ENCODE results near the gene SBK2. TPM values are rescaled to one million over a fixed set of nuclear protein-coding genes. Genes with fewer than 3 reads are reported as not detected.

The SBK2 gene
- total and polyA plus RNA-seq, 7 donors, result 0.14 to 13.4 (median 1.1) TPM

DNA sequence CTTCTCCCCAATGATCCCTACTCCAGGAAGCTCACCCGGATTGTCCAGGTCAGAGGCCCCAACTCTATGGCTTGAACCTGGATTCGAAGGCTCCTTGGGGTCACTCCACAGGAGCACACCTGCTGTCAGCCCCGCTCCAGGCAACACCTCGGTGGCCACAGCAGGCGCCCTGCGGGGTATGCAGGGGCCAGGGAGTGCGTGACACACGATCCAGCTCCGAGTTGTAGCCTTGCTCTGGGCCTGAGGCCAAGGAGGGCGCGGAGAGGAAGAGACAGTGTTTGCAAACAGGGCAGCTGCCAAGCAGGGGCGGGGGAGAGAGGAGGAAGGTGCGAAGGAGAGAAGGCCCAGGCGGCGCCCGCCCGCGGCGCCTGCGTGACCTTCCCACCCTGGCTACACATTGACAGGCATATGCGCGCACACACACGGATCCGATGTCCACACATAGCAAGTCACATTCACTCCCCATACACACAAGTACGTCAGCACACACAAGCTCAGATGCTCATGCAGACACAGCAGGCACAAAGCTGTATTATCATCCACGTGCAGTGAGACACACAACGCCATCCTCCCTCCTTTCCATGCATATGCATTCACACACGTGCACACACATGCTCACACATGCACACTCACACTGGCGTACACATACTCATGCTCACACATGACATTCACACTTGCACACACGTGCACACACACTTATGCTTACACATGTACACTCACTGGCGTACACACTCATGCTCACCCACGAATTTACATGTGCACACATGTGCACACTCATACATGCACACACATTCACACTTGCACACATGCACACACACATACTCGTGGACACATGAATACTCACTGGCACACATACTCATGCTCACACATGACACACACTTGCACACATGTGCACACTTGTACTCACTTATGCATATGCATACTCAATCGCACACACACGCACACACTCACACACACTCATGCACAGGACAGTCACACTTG, 10.4 kb downstream of the SBK2 start:
- Histone ChIP-seq H3K9me3 (no peaks in the 10 kb centered on the region), H3K4me1 (peaks cover 14% of the 10 kb centered on the region), H3K36me3 (ENCODE audit: insufficient read depth in 1 of 2, low read depth in 1 of 2) (no peaks in the 10 kb centered on the region), H3K27me3 (ENCODE audit: insufficient read depth in 3 of 3, low read length in 2 of 3) (no peaks in the 10 kb centered on the region), H3K27ac (peak overlapping the region; percentile 68), H3K4me3 (no peak overlapping the region)
- WGBS, 3 donors, result 20 to 27% (median 21%) methylated on average over 32 to 35 of the region's 35 CpGs
- DNase-seq, result peak; percentile 78 to 93
- TF ChIP-seq, protein P1, sequence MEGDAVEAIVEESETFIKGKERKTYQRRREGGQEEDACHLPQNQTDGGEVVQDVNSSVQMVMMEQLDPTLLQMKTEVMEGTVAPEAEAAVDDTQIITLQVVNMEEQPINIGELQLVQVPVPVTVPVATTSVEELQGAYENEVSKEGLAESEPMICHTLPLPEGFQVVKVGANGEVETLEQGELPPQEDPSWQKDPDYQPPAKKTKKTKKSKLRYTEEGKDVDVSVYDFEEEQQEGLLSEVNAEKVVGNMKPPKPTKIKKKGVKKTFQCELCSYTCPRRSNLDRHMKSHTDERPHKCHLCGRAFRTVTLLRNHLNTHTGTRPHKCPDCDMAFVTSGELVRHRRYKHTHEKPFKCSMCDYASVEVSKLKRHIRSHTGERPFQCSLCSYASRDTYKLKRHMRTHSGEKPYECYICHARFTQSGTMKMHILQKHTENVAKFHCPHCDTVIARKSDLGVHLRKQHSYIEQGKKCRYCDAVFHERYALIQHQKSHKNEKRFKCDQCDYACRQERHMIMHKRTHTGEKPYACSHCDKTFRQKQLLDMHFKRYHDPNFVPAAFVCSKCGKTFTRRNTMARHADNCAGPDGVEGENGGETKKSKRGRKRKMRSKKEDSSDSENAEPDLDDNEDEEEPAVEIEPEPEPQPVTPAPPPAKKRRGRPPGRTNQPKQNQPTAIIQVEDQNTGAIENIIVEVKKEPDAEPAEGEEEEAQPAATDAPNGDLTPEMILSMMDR (IDR thresholded peaks at IDR 0.05), result no peak
- intact Hi-C loops (cut with DNase I), result loop anchor here in 1 of 2 donors (2.0 kb wide), 1 partner anchor 16 kb away; no protein-coding TSS in a partner anchor
- ATAC-seq, result peak; percentile 74 to 81 (median 78)

DNA sequence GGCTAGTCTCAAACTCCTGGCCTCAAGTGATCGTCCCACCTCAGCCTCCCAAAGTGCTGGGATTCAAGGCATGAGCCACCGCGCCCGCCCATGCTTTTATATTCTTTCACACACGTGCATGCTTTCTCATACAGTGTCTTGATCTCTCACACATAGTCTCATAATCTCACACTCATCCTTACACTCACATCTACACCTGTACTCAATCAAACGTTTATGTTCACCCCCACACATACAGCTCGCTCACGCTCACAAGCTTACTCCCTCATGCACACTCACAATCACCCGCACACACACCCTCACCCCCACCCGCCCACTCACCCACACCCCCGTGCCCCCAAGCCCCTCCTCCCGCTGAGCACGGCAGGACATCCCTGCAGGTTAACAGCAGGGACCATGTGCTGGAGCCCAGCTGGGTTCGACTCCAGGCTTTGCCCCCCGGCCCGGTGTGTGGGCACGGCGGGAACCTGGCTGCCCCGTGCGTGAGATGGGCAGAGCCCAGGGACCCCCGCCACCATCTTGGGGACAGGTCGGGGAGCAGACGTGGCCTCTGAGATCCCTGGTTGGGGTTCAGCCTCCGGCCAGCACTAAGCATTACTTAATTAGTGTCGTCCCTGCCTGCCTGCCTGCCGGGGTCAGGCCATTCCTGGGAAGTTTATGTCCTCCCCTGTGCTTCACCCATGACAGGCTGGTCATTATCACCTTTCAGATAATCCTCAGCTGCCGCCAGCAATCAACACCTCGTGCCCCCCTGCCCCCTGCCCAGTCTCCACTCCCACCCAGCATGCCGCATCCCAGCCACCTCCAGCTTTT, 11.4 kb downstream of the SBK2 start:
- no peaks in the 10 kb centered on the region for H3K9me3 ChIP-seq
- peak overlapping the region; percentile 22 for H3K4me3 ChIP-seq
- no peaks in the 10 kb centered on the region for H3K36me3 ChIP-seq (ENCODE audit: insufficient read depth in 1 of 2, low read depth in 1 of 2)
- intact Hi-C loops (cut with DNase I), result loop anchor here in 1 of 2 donors (2.0 kb wide), 1 partner anchor 17 kb away; no protein-coding TSS in a partner anchor
- TF ChIP-seq, protein P1 (IDR thresholded peaks at IDR 0.05), result no peak
- peak overlapping the region; percentile 68 for H3K27ac ChIP-seq
- H3K27me3 ChIP-seq (ENCODE audit: insufficient read depth in 3 of 3, low read length in 2 of 3), result no peaks in the 10 kb centered on the region
- ATAC-seq, result peak in 1 of 4 donors; percentile 4
- 37 to 43% (median 42%) methylated on average over 29 of the region's 29 CpGs for WGBS, 3 donors
- no peak for DNase-seq
- peaks cover 22% of the 10 kb centered on the region for H3K4me1 ChIP-seq

DNA sequence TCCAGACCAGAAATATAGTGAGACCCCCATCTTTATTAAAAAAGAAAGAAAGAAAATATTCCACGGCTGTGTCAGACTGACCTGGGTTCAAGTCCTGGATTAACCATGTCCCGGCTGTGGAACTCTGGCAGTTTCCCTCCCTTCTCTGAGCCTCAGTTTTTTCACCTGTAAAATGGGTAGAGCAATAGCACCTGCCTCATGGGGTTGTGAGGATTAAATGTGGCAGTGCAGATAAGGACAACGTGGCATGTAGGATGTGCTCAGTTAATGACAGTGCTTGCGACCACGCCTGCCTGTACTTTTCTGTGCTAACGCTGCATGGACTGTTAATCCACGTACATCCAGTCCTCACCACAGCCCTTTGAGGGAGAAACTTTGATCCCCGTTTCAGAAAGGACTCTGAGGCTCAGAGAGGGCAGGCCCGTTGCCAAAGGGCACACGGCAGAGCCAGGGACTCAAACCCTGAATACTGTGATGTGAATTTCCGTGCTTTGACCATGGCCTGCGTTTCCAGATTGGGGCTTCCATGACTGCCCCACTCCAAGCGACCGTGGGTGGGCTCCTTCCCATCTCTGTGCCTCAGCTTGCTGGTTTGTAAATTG, 16.1 kb downstream of the SBK2 start:
- ATAC-seq, result peak in 3 of 4 donors; percentile 4 to 40 (median 32)
- peak in 1 of 2 donors; percentile 73 for DNase-seq
- no peaks in the 10 kb centered on the region for H3K27me3 ChIP-seq (ENCODE audit: insufficient read depth in 3 of 3, low read length in 2 of 3)
- TF ChIP-seq, protein P1 (IDR thresholded peaks at IDR 0.05), result no peak
- H3K36me3 ChIP-seq (ENCODE audit: insufficient read depth in 1 of 2, low read depth in 1 of 2), result no peaks in the 10 kb centered on the region
- 38 to 65% (median 39%) methylated on average over 14 of the region's 14 CpGs for WGBS, 3 donors
- H3K4me3 ChIP-seq, result no peak overlapping the region
- no peaks in the 10 kb centered on the region for H3K9me3 ChIP-seq
- intact Hi-C loops (cut with DNase I), result no loop called here
- H3K27ac ChIP-seq, result peak overlapping the region; percentile 91
- peaks cover 17% of the 10 kb centered on the region for H3K4me1 ChIP-seq

DNA sequence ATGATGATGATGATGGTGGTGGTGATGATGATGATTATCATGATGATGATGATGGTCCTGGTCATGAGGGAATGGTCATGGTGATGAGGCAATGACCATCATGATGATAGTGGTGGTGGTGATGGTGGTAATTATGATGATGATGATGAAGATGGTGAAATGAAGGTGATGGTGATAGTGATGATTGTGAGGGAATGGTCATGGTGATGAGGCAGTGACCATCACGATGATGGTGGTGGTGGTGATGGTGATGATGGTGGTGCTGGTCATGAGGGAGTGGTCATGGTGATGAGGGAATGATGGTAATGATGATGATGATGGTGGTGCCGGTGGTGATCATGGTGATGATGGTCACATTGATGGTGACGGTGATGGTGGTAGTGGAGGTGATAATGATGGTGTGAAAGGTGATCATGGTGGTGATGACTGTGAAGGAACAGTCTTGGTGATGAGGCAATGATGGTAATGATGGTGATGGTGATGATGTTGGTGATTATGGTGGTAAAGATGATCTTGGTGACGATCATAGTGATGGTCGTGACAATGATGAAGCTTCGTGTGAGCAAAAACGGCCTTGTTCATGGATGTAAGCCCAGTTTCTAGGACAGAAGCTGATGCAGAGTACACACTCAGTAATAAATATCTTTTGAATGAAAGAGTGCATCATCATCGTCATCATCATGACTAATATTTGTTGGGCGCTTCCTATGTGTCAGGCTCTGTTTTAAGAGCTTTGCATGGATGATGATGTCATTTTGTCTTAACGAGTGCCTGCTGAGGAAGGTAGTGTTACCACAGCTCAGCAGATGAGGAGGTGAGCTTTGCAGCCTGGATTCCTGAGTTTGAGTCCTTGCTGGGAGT, 17.3 kb downstream of the SBK2 start:
- no peaks in the 10 kb centered on the region for H3K36me3 ChIP-seq (ENCODE audit: insufficient read depth in 1 of 2, low read depth in 1 of 2)
- intact Hi-C loops (cut with DNase I), result loop anchor here in 1 of 2 donors (5.0 kb wide), 1 partner anchor 113 kb away; no protein-coding TSS in a partner anchor
- WGBS, 3 donors, result 59 to 79% (median 63%) methylated on average over 10 of the region's 10 CpGs
- peak; percentile 70 to 78 (median 74) for ATAC-seq
- peaks cover 15% of the 10 kb centered on the region for H3K4me1 ChIP-seq
- H3K27ac ChIP-seq, result peak overlapping the region; percentile 91
- TF ChIP-seq, protein P1 (IDR thresholded peaks at IDR 0.05), result no peak
- no peak overlapping the region for H3K4me3 ChIP-seq
- no peak for DNase-seq
- no peaks in the 10 kb centered on the region for H3K27me3 ChIP-seq (ENCODE audit: insufficient read depth in 3 of 3, low read length in 2 of 3)
- no peaks in the 10 kb centered on the region for H3K9me3 ChIP-seq
